NCI-H226 (cell line): Measurements from ENCODE around the gene DOCK1.
"Not testable (repeated sequence)": the region's sequence is repeated elsewhere in the genome, so short reads cannot be mapped to it uniquely, and the experiment has no call there.

Experiments used
- DNase-seq: peaks from one replicate; pipeline ENCODE4 v3.0.0-alpha.2; 2015

The DOCK1 gene

DNA sequence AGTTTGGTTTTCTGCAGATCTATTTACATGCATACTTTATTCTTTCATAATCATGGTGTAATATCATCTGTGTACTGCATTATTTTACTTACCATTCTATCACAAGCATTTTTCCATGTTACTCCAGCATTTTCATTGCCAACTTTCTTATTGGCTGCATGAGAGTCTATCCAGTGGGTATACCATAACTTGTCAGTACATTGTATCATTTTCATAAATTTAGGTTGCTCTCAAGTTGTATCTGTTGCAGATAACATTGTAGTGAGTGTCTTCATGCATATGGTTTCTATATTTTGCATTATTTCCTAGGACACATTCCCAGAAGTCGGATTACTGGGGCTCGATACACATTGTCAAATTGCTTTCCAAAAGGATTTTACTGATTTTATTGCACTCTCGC is 378.3 kb downstream of the DOCK1 start:
- DNase-seq, result no peak

DNA sequence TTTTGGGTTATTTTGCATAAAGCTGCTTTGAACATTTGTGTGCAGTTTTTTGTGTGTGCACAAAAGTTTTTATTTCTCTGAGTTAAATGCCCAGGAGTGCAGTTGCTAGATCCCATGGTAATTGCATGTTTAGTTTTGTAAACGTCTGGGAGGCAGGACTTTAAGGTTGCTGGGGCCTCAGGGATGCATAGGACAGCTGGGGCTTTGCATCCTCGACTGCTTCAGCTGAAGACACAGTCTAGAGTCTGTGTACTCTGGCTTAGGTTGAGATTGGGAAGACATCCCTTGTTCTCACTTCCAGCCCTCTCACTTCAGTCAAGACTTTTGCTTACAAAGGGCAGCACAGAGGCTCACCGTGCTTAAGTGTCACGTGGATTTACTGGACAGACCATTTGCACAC is 385.6 kb downstream of the DOCK1 start:
- no peak for DNase-seq

DNA sequence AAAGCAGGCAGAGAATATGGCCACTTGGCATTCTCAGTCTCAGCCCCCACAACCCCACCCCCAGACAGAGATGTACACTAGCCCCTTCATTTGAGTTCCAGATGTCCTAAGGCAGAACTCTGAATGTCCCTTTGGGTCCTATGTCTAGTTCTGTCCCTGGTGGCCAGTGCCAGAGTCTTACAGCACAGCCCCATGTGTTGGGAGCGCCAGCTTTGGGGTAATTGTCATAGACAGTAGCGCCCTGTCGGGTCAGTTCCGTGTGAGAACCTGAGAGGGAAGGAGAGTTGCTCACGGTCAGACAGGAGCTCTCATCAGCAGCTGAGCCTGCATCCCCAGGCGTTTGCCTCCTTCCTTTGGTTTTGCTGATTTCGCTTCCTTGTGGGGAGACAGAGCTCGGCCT is 386.1 kb downstream of the DOCK1 start:
- DNase-seq, result no peak

DNA sequence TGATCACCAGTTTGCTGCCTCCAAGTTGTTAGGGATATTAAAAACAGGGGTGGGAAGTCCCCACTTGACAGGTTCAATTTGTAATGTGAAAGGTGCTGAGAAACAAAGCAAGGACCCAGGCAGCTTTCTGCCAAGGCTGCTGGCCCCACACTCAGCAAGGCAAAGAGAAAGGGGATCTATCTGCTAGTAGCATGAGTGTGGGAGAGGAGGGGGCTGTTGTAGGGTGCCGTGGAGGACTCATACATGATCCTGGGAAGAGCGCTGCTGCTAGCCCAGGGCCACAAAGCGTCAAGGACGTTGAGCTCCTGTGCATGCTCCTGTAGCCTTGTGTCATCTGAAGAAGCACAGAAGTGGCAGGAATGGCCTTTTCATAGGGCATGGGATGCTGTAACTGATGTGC is 387.7 kb downstream of the DOCK1 start:
- DNase-seq, result no peak

DNA sequence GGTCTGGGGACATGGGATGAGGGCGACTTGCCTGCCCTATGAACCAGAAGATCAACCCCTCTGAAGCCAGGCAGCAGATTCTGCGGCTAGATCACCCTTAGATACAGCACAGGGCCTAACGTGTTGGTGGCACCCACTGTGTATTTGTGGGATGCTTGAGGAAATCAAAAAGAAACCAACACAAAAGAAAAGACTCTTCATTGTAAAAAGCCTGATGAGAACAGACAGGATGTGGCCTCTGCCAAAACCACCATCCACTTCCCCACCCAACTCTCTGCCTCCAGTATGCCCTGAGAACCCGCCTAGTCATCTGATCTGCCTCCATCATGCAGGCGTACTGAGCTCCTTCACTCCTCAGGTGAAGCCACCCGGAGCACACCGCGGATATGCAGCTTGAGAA is 388.4 kb downstream of the DOCK1 start:
- no peak for DNase-seq

- no peak for DNase-seq
Observed at GRCh38 chr10:127296696-127297095, 391.5 kb downstream of the DOCK1 start.

DNA sequence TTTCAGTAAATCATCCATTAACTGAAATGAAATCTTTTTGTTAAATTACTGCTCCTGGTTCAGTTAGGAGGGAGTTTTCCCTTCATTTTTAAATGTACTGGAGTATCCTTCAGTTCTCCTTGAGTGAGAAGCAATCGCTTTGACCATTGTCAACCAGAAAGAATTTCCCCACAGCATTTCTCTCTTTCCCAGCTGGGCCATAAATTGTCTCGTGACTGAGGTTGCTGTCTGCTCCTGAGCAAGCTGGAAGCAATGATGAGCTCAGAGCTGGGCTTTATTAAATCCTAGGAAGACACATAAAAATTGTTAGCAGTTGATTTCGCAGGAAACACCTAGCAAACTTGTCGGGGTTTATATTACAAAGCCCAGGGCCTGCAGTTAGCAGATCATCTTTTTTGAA is 393.2 kb downstream of the DOCK1 start:
- no peak for DNase-seq

DNA sequence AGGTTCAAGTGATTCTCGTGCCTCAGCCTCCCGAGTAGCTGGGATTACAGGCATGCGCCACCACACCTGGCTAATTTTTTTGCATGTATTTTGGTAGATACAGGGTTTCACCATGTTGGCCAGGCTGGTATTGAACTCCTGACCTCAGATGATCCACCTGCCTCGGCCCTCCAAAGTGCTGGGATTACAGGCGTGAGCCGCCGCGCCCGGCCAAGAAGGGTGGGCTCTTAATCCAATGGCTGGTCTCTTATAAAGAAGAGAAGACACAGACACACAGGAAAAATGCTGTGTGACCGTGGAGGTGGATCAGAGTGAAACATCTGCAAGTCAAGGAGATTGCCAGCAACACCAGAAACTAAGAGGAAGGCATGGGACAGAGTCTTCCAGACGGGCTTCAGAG is 394.0 kb downstream of the DOCK1 start:
- DNase-seq, result not testable (repeated sequence)

- no peak for DNase-seq
Observed at GRCh38 chr10:127299956-127300689, 394.9 kb downstream of the DOCK1 start.

- DNase-seq, result no peak
Observed at GRCh38 chr10:127300868-127301321, 395.7 kb downstream of the DOCK1 start.

DNA sequence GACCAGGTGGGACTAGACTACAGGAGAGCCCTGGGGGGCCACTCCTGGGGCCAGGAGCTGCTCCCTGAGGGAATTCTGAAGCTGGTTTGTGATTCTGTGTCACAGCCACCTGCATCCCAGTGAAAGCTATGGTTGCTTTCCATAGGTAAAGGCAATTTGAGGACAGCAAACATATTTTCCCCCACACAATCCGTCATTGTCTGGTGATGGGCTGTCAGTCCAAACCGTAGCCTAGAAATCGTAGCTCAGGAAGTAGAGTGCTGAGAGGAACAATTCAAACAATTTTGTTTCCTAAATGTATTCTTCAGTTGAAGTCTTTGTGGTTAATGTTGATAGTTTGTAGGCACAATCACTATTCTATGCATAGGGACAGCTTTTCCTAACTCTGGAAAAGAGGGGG is 397.1 kb downstream of the DOCK1 start:
- DNase-seq, result no peak

DNA sequence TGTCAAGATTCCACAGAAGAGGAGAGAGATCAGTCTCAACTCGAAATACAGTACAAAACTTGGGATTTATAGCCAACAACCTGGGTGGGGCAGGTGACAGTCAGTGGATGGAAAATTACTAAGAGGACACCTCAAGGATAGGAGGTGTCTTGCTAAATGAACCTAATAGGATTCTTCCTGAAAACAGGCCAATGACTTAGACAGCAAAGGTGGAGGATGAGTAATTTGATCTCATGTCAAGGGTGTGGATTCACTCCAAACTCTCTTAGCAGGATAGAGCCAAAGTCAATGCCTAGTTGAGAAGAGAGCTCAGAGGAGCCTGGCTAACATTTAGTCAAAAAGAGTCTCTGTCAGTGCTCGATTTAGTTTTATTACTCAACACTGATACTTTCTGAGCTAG is 397.9 kb downstream of the DOCK1 start:
- no peak for DNase-seq

- no peak for DNase-seq
Observed at GRCh38 chr10:127303746-127304145, 398.5 kb downstream of the DOCK1 start.

DNA sequence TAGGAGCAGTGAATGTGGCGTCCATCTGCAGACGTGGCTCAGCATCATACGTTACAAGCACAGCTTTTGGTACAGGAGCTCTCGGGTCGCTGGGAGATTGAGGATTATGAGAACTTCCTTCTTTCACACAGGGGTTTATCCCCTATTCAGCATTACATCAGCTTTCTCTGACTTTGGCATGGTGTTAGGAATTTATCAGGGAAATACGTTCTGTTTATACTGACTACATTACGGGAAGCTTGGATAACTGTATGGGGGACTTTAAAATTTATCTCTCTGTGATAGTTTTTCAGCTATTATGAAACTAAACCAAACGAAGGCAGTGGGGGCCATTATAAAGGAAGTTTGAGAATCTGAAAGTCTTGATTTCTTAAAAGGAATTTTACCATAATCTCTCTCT is 401.3 kb downstream of the DOCK1 start:
- no peak for DNase-seq

- no peak for DNase-seq
Observed at GRCh38 chr10:127307338-127307737, 402.1 kb downstream of the DOCK1 start.

GRCh38 chr10:127308031-127308430 is 402.8 kb downstream of the DOCK1 start:
- DNase-seq, result no peak

DNA sequence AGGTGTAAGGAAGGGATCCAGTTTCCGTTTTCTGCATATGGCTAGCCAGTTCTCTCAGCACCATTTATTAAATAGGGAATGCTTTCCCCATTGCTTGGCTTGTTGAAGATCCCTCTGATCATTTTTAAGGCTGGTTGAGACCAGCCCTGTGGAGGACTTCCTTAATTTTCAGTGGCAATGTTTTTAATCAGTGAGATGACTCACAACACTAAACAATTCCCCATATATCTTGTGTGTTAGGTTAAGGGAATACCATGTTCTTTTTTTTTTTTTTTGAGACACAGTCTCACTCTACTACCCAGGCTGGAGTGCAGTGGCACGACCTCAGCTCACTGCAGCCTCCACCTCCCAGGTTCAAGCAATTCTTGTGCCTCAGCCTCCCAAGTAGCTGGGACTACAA is 404.4 kb downstream of the DOCK1 start:
- not testable (repeated sequence) for DNase-seq

GRCh38 chr10:127310430-127310829 is 405.2 kb downstream of the DOCK1 start:
- no peak for DNase-seq

GRCh38 chr10:127310923-127311322 is 405.7 kb downstream of the DOCK1 start:
- DNase-seq, result no peak

GRCh38 chr10:127313996-127314700 is 408.9 kb downstream of the DOCK1 start:
- DNase-seq, result no peak

DNA sequence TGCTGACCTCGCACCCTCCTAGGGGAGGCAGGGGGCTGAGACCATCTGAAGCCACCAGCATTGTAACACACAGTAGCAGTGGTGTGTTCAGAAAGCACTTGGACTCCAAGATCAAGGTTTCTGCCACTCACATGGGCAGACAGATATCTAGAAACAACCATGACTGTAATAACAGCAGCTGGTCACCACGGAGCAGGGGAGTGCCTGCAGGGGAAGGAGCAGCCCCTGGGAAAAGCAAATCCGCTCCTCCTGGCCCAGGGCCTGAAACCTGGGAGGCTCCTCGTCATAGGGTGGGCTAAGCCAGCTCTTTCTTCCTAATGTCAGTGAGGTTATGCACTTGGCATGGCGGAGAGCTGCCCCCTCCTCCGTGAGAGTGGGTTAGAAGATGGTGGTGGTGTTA is 409.6 kb downstream of the DOCK1 start:
- DNase-seq, result no peak

DNA sequence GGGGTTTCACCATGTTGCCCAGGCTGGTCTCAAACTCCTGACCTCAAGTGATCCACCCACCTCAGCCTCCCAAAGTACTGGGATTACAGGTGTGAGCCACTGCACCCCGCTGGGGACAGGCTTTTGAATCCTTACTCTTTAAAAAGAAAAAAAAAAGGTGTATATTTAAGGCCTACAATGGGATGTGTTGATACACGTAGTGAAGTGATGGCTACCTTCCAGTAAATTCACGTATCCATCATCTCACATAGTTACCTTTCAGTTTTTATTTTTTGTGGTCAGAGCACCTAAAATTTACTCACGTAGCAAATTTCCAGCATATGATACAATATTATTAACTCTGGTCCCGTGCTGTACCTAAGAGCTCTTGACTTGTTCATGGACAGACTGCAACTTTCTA is 410.7 kb downstream of the DOCK1 start:
- DNase-seq, result no peak

DNA sequence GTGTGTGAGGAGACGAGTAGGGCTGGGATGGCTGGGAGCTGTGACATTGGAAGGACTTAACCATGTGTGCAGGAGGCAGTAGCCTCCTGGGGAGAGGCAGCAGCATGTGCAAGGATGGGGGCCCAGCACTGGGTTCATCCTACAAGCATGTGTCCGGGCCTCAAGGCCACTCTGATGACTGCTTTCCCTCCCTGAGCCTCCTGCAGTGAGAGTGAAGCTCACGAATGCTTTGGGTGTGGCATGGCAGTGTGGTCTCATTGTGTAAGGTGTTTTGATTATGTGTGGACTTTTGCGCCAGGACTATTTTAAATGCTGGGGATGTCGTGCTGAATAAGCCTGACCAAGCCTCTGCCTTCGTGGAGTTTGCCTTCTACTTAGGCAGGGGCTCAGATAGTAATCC is 413.2 kb downstream of the DOCK1 start:
- DNase-seq, result no peak

DNA sequence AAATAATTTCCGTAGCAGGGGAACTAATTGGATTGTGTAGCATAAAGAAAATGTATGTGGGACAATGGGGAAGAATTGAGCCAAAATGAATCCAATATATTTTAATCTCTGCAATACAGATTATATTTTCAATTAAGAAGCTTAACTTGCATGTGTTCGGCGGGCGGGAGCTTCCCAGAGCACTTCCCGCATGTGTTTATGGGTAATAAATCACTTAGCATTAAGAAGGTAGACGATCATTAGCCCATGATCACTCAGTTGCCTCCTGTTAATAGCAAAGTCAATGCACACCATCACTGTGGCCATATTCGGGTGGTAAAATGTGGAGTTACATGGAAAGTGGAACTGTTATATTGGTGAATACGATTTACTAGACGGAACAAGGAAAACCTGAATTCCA is 414.0 kb downstream of the DOCK1 start:
- DNase-seq, result no peak

DNA sequence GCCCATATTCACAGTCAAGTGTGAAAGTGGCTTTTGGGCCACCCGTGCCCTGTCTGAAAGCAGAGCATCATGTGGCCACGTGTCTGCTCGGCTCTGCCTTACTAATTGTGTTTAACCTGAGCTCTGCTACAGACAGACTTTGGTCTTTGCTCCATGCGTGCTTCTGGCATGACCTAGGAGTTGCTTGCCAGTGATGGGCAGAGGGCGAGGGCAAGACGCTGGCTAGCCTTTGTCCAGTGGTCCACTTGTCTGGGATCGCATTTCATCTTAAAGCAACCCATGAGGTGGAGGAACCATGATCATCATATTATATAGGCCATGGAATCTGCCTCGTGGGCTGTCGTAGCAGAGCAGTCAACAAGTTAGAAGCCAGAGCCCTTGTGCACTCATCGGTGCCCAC is 414.5 kb downstream of the DOCK1 start:
- DNase-seq, result no peak
